HEK293 (cell line): ENCODE data around the gene MYO1G.

Experiments
- CTCF ChIA-PET: fragments of 350-600 bp; formaldehyde crosslinking; extraction: SDS; loops from one replicate; lab custom pipeline; 2021; ENCODE audit warnings: antibody characterized with exemption; lab: Yijun Ruan, JAX
- POLR2A ChIA-PET: fragments of 300-600 bp; formaldehyde crosslinking; extraction: SDS; loops from one replicate; lab custom pipeline; 2020; ENCODE audit warnings: antibody characterized with exemption, inconsistent platforms; lab: Yijun Ruan, JAX
- H3K27ac ChIP-seq: fragments of 200-500 bp; sonication (Bioruptor generic); 2 replicates; pipeline ENCODE4 v1.5.1; 2014; ENCODE audit warnings: low read depth, low read length, control low read depth, inconsistent platforms; ENCODE audit errors: extremely low read depth
- H3K36me3 ChIP-seq, 2 experiments: fragments of 200-500 bp in 1 of 2; sonication (Bioruptor generic) in 1 of 2; 1 replicate in 1 of 2; 2 replicates in 1 of 2; pipeline ENCODE4 v1.5.1; 2014 to 2017; ENCODE audit warnings: inconsistent platforms in 2 of 2, low read length in 2 of 2; ENCODE audit not compliant: control insufficient read depth in 2 of 2, insufficient read depth in 1 of 2
- H3K4me1 ChIP-seq: fragments of 200-500 bp; sonication (Bioruptor generic); 2 replicates; pipeline ENCODE4 v1.5.1; 2014; ENCODE audit warnings: mild to moderate bottlenecking, low read length, inconsistent platforms; ENCODE audit not compliant: control insufficient read depth, insufficient read depth
- H3K4me3 ChIP-seq: 2 replicates; pipeline ENCODE4 v1.5.1; 2011; ENCODE audit warnings: low read depth, mild to moderate bottlenecking, control low read depth, low read length, moderate library complexity
- H3K9me3 ChIP-seq: fragments of 200-500 bp; sonication (Bioruptor generic); 2 replicates; pipeline ENCODE4 v1.5.1; 2014; ENCODE audit warnings: low read depth, low read length, inconsistent platforms; ENCODE audit not compliant: control insufficient read depth, insufficient read depth
- BCL11B ChIP-seq: fragments of 450-650 bp; formaldehyde crosslinking; IDR thresholded peaks from 2 replicates; pipeline ENCODE4 v1.5.1; 2016; ENCODE audit warnings: low read depth, missing biosample characterization, missing genetic modification characterization
- EGR2 ChIP-seq: fragments of 450-650 bp; formaldehyde crosslinking; IDR thresholded peaks from 2 replicates; pipeline ENCODE4 v1.5.1; 2016; ENCODE audit warnings: low read depth, missing biosample characterization, missing genetic modification characterization
- FEZF1 ChIP-seq: fragments of 450-650 bp; formaldehyde crosslinking; IDR thresholded peaks from 2 replicates; pipeline ENCODE4 v1.5.1; 2016; ENCODE audit warnings: missing biosample characterization, missing genetic modification characterization
- GLIS1 ChIP-seq: fragments of 450-650 bp; formaldehyde crosslinking; IDR thresholded peaks from 2 replicates; pipeline ENCODE4 v1.5.1; 2016; ENCODE audit warnings: missing biosample characterization, missing genetic modification characterization
- KLF8 ChIP-seq: fragments of 450-650 bp; formaldehyde crosslinking; IDR thresholded peaks from 2 replicates; pipeline ENCODE4 v1.5.1; 2016; ENCODE audit warnings: missing biosample characterization, missing genetic modification characterization
- MEIS1 ChIP-seq: sonication (generic); formaldehyde crosslinking; IDR thresholded peaks from 2 replicates; pipeline ENCODE4 v1.8.1; 2022; ENCODE audit warnings: missing genetic modification reagents, mild to moderate bottlenecking, borderline replicate concordance
- OSR2 ChIP-seq: fragments of 450-650 bp; formaldehyde crosslinking; IDR thresholded peaks from 2 replicates; pipeline ENCODE4 v1.5.1; 2016; ENCODE audit warnings: missing biosample characterization, missing genetic modification characterization
- SCRT1 ChIP-seq: fragments of 450-650 bp; formaldehyde crosslinking; IDR thresholded peaks from 2 replicates; pipeline ENCODE4 v1.5.1; 2016; ENCODE audit warnings: missing biosample characterization, missing genetic modification characterization, borderline replicate concordance
- SCRT2 ChIP-seq: fragments of 450-650 bp; formaldehyde crosslinking; IDR thresholded peaks from 2 replicates; pipeline ENCODE4 v1.5.1; 2016; ENCODE audit warnings: missing biosample characterization, missing genetic modification characterization
- ZBTB17 ChIP-seq: fragments of 450-650 bp; formaldehyde crosslinking; IDR thresholded peaks from 2 replicates; pipeline ENCODE4 v1.5.1; 2016; ENCODE audit warnings: missing biosample characterization, missing genetic modification characterization
- ZEB2 ChIP-seq: fragments of 450-650 bp; formaldehyde crosslinking; IDR thresholded peaks from 2 replicates; pipeline ENCODE4 v1.5.1; 2016; ENCODE audit warnings: missing biosample characterization, missing genetic modification characterization
- ZNF133 ChIP-seq: fragments of 450-650 bp; formaldehyde crosslinking; IDR thresholded peaks from 2 replicates; pipeline ENCODE4 v1.5.1; 2016; ENCODE audit warnings: missing biosample characterization, missing genetic modification characterization
- ZNF174 ChIP-seq: fragments of 450-650 bp; formaldehyde crosslinking; IDR thresholded peaks from 2 replicates; pipeline ENCODE4 v1.5.0; 2017; ENCODE audit warnings: missing biosample characterization, mild to moderate bottlenecking, missing genetic modification characterization
- ZNF221 ChIP-seq: fragments of 450-650 bp; formaldehyde crosslinking; IDR thresholded peaks from 2 replicates; pipeline ENCODE4 v1.5.1; 2017; ENCODE audit warnings: missing biosample characterization, missing genetic modification characterization, borderline replicate concordance
- ZNF426 ChIP-seq: fragments of 450-650 bp; formaldehyde crosslinking; IDR thresholded peaks from 2 replicates; pipeline ENCODE4 v1.5.1; 2017; ENCODE audit warnings: missing biosample characterization, missing genetic modification characterization, mild to moderate bottlenecking, inconsistent platforms, moderate library complexity
- ZNF48 ChIP-seq: fragments of 450-650 bp; formaldehyde crosslinking; IDR thresholded peaks from 2 replicates; pipeline ENCODE4 v1.5.1; 2016; ENCODE audit warnings: missing biosample characterization, missing genetic modification characterization
- ZNF530 ChIP-seq: fragments of 450-650 bp; formaldehyde crosslinking; IDR thresholded peaks from 2 replicates; pipeline ENCODE4 v1.5.1; 2016; ENCODE audit warnings: low read depth, missing biosample characterization, missing genetic modification characterization
- ZNF580 ChIP-seq: fragments of 450-650 bp; formaldehyde crosslinking; IDR thresholded peaks from 2 replicates; pipeline ENCODE4 v1.5.1; 2016; ENCODE audit warnings: missing biosample characterization, missing genetic modification characterization
- ZNF600 ChIP-seq: fragments of 450-650 bp; formaldehyde crosslinking; IDR thresholded peaks from 2 replicates; pipeline ENCODE4 v1.5.1; 2016; ENCODE audit warnings: missing biosample characterization, missing genetic modification characterization
- TF ChIP-seq, protein P1 (sequence below): fragments of 450-650 bp; formaldehyde crosslinking; IDR thresholded peaks from 2 replicates; pipeline ENCODE4 v1.5.1; 2016; ENCODE audit warnings: missing biosample characterization, missing genetic modification characterization
- TF ChIP-seq, protein P2 (sequence below): fragments of 450-650 bp; formaldehyde crosslinking; IDR thresholded peaks from 2 replicates; pipeline ENCODE4 v1.5.1; 2017; ENCODE audit warnings: missing biosample characterization, mild to moderate bottlenecking, missing genetic modification characterization, moderate library complexity
- TF ChIP-seq, protein P3 (sequence below): fragments of 450-650 bp; formaldehyde crosslinking; IDR thresholded peaks from 2 replicates; pipeline ENCODE4 v1.5.1; 2016; ENCODE audit warnings: missing biosample characterization, missing genetic modification characterization, low read depth

Gene MYO1G

DNA sequence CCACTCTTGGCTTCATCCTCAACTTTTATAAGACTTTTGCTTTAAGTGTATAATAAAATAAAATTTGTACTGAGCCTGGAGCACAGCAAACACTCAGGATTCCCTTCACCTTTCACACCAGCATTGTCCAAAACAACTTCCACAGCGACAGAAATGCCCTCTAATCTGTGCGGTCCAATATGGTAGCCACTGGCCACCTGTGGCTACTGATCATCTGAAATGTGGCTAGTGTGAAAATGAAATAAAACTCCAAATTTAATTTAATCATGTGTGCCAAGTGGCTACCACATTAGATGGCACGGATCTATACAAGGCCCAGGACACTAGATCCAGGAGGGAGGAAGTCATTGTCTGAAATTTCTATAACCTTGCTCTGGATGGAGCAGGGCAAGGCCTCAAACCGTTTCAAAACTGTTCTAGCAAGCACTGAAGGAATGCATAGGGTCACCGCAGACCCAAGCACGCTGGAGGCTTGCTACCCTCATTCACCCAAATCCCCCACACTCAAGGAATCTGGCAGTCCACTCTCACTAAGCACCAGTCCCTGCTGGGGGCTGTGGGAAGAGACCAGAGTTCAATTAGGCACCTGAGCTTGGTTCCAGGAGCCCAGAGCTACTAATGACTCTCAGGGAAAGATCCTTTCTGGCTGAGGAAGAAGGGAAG lies 6.3 kb upstream of the MYO1G start:
- H3K36me3 ChIP-seq, result peaks cover 8 to 47% of the 10 kb centered on the region in 2 experiments; a peak in 2 of 3 replicates
- no peaks in the 10 kb centered on the region for H3K9me3 ChIP-seq
- no peaks in the 10 kb centered on the region; the same call in 1 of the 2 replicates for H3K4me1 ChIP-seq
- TF ChIP-seq SCRT1 (tag by site-specific recombination) (peak; percentile 45; the same call in 1 of the 2 replicates), ZBTB17 (tag by site-specific recombination) (0 out of 2 replicates have a peak, but pooled peaks have one; percentile 17), SCRT2 (peak; percentile 89), ZNF221 (tag by site-specific recombination) (no peak)
- H3K4me3 ChIP-seq, result peak overlapping the region; percentile 79
- CTCF ChIA-PET, result interaction anchor here (1.0 to 1.1 kb wide), 2 partner anchors 11 to 13 kb away, joined by 3 read pairs; no protein-coding TSS in a partner anchor
- H3K27ac ChIP-seq, result peak overlapping the region; percentile 98; the same call in 1 of the 2 replicates
- POLR2A ChIA-PET, result interaction anchor here (0.7 to 3.9 kb wide), 11 partner anchors 11 to 151 kb away, joined by 3 to 37 read pairs (median 4); partner anchors contain the start of genes CCM2, H2AZ2 and TBRG4

- Histone ChIP-seq H3K4me1 (no peaks in the 10 kb centered on the region), H3K9me3 (no peaks in the 10 kb centered on the region), H3K27ac (0 out of 2 replicates have a peak overlapping the region, but pooled peaks have one; percentile 2), H3K36me3 (peaks cover 8 to 51% of the 10 kb centered on the region in 2 experiments; a peak in 2 of 3 replicates), H3K4me3 (no peak overlapping the region; the same call in 1 of the 2 replicates)
- CTCF ChIA-PET, result interaction anchor here (0.6 kb wide), 1 partner anchor 11 kb away, joined by 3 read pairs; no protein-coding TSS in a partner anchor
- TF ChIP-seq FEZF1 (tag by site-specific recombination) (no peak), ZNF426 (tag by site-specific recombination) (no peak), ZNF174 (no peak), BCL11B (tag by site-specific recombination) (no peak), EGR2 (tag by site-specific recombination) (no peak), ZNF133 (no peak), MEIS1 (CRISPR knock-in tag) (no peak), GLIS1 (tag by site-specific recombination) (no peak), ZNF600 (tag by site-specific recombination) (no peak), ZNF580 (tag by site-specific recombination) (no peak), ZNF530 (tag by site-specific recombination) (no peak), ZNF48 (tag by site-specific recombination) (no peak), KLF8 (tag by site-specific recombination) (no peak), OSR2 (tag by site-specific recombination) (no peak), ZEB2 (tag by site-specific recombination) (no peak)
- TF ChIP-seq, protein P1, sequence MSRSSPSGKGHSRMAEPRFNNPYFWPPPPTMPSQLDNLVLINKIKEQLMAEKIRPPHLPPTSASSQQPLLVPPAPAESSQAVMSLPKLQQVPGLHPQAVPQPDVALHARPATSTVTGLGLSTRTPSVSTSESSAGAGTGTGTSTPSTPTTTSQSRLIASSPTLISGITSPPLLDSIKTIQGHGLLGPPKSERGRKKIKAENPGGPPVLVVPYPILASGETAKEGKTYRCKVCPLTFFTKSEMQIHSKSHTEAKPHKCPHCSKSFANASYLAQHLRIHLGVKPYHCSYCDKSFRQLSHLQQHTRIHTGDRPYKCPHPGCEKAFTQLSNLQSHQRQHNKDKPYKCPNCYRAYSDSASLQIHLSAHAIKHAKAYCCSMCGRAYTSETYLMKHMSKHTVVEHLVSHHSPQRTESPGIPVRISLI (tag by site-specific recombination), result no peak
- TF ChIP-seq, protein P2, sequence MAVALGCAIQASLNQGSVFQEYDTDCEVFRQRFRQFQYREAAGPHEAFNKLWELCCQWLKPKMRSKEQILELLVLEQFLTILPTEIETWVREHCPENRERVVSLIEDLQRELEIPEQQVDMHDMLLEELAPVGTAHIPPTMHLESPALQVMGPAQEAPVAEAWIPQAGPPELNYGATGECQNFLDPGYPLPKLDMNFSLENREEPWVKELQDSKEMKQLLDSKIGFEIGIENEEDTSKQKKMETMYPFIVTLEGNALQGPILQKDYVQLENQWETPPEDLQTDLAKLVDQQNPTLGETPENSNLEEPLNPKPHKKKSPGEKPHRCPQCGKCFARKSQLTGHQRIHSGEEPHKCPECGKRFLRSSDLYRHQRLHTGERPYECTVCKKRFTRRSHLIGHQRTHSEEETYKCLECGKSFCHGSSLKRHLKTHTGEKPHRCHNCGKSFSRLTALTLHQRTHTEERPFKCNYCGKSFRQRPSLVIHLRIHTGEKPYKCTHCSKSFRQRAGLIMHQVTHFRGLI (tag by site-specific recombination), result no peak
- TF ChIP-seq, protein P3, sequence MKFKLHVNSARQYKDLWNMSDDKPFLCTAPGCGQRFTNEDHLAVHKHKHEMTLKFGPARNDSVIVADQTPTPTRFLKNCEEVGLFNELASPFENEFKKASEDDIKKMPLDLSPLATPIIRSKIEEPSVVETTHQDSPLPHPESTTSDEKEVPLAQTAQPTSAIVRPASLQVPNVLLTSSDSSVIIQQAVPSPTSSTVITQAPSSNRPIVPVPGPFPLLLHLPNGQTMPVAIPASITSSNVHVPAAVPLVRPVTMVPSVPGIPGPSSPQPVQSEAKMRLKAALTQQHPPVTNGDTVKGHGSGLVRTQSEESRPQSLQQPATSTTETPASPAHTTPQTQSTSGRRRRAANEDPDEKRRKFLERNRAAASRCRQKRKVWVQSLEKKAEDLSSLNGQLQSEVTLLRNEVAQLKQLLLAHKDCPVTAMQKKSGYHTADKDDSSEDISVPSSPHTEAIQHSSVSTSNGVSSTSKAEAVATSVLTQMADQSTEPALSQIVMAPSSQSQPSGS, result no peak
- POLR2A ChIA-PET, result interaction anchor here (3.9 kb wide), 1 partner anchor 11 kb away, joined by 37 read pairs; no protein-coding TSS in a partner anchor
These were observed 5.6 kb upstream of the MYO1G start for GRCh38 chr7:44984478-44984758.
